Measurements from ENCODE around the gene SLC11A1.

The SLC11A1 gene

DNA sequence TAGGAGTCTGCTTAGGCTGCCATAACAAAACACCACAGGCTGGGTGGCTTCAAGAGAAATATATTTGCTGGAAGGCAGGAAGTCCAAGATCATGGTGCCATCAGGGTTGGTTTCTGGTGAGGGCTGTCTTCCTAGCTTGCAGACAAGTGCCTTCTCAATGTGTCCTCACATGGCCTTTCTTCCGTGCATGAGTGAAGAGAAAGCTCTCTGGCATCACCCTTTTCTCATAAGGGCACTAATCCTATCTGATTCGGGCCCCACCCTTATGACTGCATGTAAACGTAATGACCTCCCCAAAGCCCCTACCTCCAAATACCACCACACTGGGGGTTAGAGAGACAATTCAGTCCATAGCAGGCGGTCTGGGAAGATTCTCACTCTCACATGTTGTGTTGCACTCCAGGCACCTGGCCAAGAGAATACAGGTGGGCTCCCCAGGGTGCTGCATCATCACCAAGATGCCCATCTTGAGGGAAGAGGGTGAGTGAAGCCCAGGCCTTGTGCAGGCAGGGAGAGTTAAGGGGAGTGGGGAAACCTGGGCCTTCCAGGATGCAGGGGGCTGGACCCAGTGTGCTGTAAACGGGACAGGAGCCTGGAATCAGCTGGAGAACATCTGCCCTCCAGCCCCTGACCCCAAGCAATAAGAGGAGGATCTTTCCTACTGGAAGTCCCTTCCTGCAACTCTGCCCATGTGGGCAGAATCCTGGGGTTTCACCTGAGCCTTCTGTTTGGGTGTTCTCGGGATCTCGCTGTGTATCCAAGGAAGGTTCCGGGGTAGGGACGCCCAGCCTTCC is 15.3 kb upstream of the SLC11A1 start:
- no peak for DNase-seq (ENCODE audit: low read depth)

DNA sequence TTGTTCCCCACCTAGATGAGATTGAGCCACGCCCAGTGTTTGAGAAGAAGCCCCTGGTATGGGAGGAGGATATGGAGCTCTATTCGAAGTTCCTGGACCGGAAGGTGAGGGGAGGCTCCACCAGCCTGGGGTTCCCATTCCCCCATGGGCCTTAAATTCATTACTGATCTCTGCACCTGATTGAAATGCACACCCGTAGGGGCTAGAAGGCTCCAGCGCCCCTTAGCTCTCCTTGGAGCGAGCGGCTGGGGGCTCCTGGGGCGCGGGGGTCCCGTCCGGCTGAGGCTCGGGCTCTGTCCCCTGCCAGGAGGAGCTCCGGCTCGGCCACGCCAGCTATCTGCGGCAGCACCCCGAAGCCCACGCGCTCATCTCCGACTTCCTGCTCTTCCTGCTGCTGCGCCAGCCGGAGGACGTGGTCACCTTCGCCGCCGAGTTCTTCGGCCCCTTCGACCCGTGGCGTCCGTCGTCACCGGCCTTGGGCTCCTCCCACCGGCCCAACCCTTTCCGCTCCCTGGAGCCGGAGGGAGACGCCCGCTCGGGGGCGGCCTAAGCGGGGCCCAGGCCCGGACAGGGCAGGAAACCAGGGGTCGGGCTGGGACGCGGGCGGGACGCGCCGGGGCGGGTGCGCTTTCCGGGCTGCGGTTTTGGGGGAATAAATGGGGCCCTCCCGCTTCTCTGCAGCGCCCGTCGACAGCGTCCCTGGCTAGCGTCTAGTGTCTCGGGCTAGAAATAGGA is 14.5 kb upstream of the SLC11A1 start:
- DNase-seq (ENCODE audit: low read depth) = peak; percentile 56

- no peak for DNase-seq (ENCODE audit: low read depth)
Measured at GRCh38 chr2:218368150-218368528, 13.9 kb upstream of the SLC11A1 start.

DNA sequence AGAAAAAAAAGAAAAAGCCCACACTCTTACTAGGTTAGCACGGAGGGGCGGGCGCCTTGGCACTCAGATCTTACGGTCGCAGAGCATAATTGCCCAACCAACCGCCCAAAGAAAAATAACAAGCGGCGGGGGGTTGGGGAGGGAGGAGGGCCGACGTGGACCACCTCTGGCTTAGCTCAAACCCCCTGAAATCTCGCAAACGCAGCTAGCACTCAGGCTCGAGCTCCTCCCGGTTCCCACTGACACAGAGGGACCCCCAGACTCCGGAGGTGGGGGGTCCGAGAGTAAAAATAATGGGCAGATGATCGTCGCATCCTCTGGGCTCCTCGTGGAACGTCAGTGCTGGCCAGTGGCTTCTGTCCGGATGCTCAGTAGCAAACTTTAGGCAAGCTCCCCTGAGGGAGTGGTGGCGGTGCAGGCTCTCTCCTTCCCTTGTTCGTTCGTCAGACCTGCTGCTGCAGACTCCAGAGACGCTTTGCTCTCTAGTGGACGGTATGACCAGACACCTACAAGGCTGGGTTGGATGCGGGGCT is 13.4 kb upstream of the SLC11A1 start:
- DNase-seq (ENCODE audit: low read depth) = no peak

- DNase-seq (ENCODE audit: low read depth) = no peak
Measured at GRCh38 chr2:218369330-218369729, 12.7 kb upstream of the SLC11A1 start.

DNA sequence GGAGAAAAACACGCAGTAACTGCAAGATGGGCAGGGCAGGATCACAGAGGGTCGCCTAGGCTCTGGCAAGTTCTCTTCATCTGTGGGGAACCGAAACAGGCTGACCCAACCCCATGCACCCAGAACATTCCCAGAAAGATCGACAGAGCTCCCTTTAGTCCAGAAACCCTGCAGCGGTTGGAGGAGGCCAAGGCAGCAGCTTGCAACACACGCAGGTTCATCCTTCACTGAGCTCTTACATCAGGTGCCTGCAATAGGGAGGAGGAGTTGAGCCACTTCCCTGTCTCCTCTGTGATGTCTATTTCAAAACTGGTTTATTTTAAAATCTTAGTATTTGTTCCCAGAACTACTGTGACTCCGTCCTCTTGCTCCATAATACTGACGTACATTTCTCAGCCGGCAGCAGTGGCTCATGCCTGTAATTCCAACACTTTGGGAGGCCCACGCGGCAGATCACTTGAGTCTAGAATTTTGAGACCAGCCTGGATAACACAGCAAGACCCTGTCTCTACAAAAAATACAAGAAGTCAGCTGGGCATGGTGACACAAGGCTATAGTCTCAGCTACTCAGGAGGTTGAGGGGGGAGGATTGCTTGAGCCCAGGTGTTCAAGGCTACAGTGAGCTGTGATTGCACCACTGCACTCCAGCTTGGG is 11.5 kb upstream of the SLC11A1 start:
- no peak for DNase-seq (ENCODE audit: low read depth)

DNA sequence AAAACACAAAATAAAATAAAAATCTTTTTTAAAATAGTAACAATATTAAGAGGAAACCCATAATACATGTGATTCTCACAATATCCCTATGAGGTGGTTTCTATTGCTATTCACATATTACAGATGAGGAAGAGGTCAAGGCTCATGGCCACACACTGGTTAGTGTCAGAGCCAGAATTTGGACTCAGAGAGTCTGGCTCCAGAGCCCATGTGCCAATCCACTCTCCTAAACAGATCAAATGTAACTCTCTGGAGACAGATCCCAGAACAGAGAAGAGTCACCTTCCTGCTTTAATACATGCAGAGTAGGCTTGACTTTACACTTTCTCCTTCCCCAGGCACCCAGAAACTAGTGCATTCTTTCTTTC is 10.1 kb upstream of the SLC11A1 start:
- no peak for DNase-seq (ENCODE audit: low read depth)

GRCh38 chr2:218374795-218375194 is 7.3 kb upstream of the SLC11A1 start:
- no peak for DNase-seq (ENCODE audit: low read depth)

GRCh38 chr2:218375212-218375611 is 6.9 kb upstream of the SLC11A1 start:
- DNase-seq (ENCODE audit: low read depth) = no peak

GRCh38 chr2:218378053-218378452 is 4.0 kb upstream of the SLC11A1 start:
- no peak for DNase-seq (ENCODE audit: low read depth)

DNA sequence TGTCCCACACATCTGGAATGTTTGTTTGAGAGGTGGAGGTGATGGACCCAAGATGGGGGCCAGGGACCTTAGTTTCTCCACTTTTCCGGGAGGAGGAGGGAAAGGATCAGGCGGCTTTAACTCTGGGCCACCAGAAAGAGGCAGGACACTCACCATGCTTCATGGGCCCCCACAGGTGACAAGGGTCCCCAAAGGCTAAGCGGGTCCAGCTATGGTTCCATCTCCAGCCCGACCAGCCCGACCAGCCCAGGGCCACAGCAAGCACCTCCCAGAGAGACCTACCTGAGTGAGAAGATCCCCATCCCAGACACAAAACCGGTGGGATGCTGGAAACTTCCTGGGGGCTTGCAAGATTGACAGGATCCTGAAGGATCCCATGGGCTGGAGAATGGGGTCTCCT is 712 bp downstream of the SLC11A1 start:
- no peak for DNase-seq (ENCODE audit: low read depth)

- DNase-seq (ENCODE audit: low read depth) = no peak
Measured at GRCh38 chr2:218383892-218384519, 1.9 kb downstream of the SLC11A1 start.

DNA sequence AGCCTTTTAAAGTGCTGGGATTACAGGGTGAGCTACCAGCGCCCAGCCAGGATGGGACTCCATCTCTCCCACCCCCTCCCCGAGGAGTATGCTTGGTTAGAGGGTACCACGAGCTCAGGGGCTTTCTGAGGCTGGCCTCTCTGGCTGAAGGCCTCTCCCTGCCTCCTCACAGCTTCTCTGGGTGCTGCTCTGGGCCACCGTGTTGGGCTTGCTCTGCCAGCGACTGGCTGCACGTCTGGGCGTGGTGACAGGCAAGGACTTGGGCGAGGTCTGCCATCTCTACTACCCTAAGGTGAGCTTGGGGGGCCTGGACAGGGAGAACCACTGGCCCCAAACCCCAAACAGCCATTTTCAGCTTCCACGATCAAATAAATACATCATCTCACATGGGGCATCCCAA is 2.9 kb downstream of the SLC11A1 start:
- no peak for DNase-seq (ENCODE audit: low read depth)

DNA sequence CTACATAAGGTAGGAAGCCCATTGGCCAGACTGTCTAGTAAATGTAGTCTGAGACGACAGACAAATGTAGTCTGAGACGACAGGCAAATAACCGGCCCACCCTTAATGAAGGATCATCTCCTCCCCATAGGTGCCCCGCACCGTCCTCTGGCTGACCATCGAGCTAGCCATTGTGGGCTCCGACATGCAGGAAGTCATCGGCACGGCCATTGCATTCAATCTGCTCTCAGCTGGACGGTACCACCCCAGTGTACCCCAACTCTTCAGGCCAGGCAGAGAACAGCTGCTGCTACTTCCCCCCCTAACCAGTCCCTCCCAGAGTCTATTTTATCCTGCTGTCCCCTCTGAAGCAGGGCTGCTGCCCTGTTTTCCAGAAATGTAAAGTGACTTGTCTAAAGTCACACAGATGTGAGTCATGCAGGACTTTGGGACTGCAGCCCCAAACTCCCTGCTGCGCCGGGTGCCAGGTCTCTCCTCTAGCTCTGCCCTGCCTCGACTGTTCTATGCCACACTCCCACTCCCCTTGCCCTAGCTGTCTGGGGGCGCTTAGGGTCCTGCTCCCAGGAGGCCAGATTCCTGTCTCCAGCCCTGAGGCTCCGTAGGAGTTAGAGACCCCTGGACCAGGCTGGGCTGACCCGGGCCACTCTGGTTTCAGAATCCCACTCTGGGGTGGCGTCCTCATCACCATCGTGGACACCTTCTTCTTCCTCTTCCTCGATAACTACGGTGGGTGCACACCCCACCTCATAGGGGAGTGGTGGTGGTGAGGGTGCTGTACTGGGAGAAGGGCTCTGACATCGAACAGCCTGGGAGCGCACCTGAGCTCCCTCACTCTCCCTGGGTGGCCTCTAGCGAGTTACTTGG is 4.7 kb downstream of the SLC11A1 start:
- DNase-seq (ENCODE audit: low read depth) = no peak

- no peak for DNase-seq (ENCODE audit: low read depth)
Measured at GRCh38 chr2:218387369-218388194, 5.5 kb downstream of the SLC11A1 start.

DNA sequence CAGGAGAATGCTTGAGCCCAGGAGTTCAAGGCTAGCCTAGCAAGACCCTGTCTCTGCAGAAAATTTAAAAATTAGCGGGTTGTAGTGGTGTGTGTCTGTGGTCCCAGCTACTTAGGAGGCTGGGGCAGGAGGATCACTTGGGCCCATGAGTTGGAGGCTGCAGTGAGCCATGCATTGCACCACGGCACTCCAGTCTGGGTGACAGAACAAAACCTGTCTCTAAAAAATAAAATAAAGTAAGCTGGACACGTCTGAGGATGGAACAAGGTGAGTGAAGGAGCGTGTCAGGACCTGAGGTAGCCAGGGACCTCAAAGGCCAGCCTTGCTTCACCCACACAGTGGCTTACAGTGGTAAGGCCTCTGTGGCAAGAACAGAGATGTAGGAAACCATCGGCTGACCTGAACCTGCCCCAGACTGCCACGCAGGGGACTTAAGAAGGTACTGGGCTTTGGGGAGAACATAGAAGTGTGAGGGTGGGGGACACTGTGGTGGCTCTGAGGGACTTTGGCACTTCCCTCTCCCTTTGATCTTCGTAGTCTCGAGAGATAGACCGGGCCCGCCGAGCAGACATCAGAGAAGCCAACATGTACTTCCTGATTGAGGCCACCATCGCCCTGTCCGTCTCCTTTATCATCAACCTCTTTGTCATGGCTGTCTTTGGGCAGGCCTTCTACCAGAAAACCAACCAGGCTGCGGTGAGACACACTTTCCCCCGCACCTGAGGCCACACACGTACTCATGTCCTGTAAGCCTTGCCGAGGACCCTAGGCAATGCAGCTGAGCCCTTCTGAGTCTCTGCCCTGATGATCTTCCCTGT is 7.5 kb downstream of the SLC11A1 start:
- no peak for DNase-seq (ENCODE audit: low read depth)

GRCh38 chr2:218391202-218391601 is 9.1 kb downstream of the SLC11A1 start:
- no peak for DNase-seq (ENCODE audit: low read depth)

GRCh38 chr2:218392459-218392858 is 10.4 kb downstream of the SLC11A1 start:
- no peak for DNase-seq (ENCODE audit: low read depth)

DNA sequence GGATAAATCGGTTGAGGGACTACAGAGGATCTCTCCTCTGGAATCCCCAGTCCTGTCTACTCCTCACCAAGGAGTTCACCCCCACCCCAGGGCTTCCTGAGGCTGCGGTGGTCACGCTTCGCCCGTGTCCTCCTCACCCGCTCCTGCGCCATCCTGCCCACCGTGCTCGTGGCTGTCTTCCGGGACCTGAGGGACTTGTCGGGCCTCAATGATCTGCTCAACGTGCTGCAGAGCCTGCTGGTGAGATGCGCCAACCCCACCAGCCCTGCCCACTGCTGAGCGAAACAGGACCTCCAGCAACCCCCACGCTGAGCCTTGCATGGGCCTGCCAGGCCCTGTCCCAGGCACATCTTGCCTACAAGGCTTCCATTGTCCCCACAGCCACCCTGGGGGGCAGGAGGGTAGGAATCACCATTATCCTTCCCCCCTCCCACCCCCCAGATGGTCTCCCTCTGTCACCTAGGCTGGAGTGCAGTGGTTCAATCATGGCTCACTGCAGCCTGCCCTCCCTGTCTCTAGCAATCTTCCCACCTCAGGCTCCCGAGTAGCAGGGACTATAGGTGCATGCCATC is 10.9 kb downstream of the SLC11A1 start:
- no peak for DNase-seq (ENCODE audit: low read depth)
